ENCODE results near the gene CCR1.
A peak's percentile ranks its signal among the peaks of the same experiment; 100 is the strongest.

Gene CCR1

GRCh38 chr3:46208167-46208704, at the start of gene CCR1:
Gene CCR1, minus strand, starts transcription at chr3:46208313. Its CDS starts 4,000 bp downstream, at chr3:46204313.
- peak; percentile 43 to 62 for DNase-seq

- DNase-seq: no peak
Observed at GRCh38 chr3:46252980-46253379, 44.9 kb upstream of the CCR1 start.

- no peak for DNase-seq
Observed at GRCh38 chr3:46245146-46245545, 37.0 kb upstream of the CCR1 start.

- no peak for DNase-seq
Observed at GRCh38 chr3:46243560-46243959, 35.4 kb upstream of the CCR1 start.

GRCh38 chr3:46242120-46242519, 34.0 kb upstream of the CCR1 start, which contains the start of gene CCR3:
Gene CCR3, plus strand, starts transcription at chr3:46242460. Its CDS starts 22,699 bp downstream, at chr3:46265159.
- no peak for DNase-seq

DNA sequence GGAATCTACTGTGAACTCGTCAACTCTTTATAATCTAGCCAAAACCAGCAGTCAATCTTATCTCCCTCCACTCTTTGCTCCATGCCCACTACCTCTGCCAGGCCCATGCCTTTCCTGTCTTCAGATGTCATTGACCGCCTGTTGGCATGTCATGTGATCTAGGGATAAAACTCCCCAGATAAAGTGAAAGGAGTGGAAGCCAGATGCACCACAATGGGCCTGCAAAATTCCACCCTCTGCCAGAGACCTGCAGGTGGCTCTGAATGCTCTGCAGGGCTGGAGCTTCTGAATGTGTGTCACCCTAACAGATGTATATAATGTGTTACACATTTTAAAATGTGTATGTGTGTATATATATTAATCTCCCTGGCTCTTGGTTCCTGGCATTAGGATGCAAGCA, 31.8 kb upstream of the CCR1 start:
- no peak for DNase-seq

GRCh38 chr3:46239301-46239938, 31.3 kb upstream of the CCR1 start:
- no peak for DNase-seq

GRCh38 chr3:46238386-46238785, 30.3 kb upstream of the CCR1 start:
- no peak for DNase-seq

- no peak for DNase-seq
Observed at GRCh38 chr3:46236294-46237054, 28.4 kb upstream of the CCR1 start.

GRCh38 chr3:46235425-46235824, 27.3 kb upstream of the CCR1 start:
- DNase-seq: no peak

GRCh38 chr3:46233194-46233593, 25.1 kb upstream of the CCR1 start:
- no peak for DNase-seq

DNA sequence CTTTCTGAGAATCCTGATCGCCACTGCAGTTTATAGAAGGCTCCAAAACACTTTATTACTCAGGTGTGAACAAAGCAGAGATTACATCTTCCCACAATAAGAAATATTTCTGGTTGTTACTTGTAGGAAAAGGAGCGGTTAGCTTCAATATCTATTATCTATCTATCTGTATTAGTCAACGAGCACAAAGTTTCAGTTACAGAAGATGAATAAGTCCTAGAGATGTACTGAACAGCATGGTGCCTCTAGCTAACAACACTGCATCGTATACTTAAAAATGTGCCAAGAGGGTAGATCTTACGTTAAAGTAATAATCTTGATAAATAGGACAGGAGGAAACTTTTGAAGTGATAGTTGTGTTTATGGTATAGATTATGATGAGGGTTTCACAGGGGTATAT, 23.2 kb upstream of the CCR1 start:
- DNase-seq: no peak

- DNase-seq: no peak
Observed at GRCh38 chr3:46228260-46229242, 20.4 kb upstream of the CCR1 start.

DNA sequence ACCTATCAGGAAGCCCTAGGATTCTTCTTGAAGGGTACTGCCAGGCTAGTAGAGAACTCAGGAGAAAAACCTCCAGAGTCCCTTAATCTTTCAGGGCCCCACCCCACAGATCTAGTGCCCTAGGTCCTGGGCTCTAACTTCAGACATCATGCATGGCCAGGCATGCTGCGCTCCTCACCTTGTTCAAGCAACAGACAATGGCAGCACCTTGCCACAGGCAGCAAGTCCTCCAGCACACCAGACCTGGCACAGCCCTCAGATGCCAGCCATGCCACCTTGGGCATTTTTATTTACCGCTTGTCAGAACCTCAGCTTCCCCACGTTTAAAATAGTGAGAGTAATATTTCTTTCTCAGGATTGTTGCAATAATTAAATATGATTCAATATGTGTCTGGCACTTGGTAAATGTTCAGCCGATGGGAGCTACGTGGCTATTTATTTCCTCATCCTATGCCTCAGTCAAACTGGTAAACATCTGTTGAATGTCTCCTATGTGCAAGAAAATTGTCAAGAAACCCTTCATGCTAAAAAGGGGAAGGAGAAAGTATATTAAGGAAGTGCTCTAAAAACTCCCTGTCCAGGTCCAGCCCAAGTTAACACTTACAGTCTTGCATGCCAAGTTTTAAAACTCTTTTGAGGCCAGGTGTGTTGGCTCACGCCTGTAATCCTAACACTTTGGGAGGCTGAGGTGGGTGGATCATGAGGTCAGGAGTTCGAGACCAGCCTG, 14.5 kb upstream of the CCR1 start:
- no peak for DNase-seq

- no peak for DNase-seq
Observed at GRCh38 chr3:46221938-46222337, 13.8 kb upstream of the CCR1 start.

DNA sequence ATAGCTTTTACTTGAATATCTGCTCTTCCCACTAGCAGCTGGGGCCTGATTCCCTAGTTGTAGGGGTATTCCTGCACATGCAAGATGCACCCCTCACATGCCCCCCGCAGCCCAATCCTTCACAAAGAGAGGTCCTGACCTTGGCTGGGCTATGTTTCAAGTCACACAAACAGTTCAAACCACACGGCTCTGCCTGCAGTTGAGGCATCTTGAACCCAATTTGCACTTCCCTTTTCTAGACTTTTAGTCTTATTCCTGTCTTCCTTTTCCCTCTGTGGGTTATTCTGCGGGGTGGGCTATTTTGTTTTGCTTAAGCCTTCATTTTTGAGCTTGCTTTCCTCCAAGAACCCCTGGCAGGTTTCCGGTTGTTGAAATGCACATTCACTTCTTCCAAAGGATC, 13.3 kb upstream of the CCR1 start:
- no peak for DNase-seq

DNA sequence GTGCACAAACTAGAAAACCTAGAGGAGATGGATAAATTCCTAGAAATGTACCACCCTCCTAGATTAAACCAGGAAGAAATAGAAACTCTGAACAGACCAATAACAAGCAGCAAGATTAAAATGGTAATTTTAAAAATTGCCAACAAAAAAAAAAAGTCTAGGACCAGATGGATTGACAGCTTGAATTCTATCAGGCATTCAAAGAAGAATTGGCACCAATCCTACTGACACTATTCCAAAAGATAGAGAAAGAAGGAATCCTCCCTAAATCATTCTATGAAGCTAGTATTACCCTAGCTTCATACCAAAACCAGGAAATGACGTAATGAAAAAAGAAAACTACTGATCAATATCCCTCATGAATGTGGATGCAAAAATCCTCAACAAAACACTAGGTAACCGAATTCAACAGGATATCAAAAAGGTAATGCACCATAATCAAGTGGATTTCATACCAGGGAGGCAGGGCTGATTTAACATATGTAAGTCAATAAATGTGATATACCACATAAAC, 10.1 kb upstream of the CCR1 start:
- no peak for DNase-seq

- DNase-seq: no peak
Observed at GRCh38 chr3:46215810-46216414, 7.8 kb upstream of the CCR1 start.

DNA sequence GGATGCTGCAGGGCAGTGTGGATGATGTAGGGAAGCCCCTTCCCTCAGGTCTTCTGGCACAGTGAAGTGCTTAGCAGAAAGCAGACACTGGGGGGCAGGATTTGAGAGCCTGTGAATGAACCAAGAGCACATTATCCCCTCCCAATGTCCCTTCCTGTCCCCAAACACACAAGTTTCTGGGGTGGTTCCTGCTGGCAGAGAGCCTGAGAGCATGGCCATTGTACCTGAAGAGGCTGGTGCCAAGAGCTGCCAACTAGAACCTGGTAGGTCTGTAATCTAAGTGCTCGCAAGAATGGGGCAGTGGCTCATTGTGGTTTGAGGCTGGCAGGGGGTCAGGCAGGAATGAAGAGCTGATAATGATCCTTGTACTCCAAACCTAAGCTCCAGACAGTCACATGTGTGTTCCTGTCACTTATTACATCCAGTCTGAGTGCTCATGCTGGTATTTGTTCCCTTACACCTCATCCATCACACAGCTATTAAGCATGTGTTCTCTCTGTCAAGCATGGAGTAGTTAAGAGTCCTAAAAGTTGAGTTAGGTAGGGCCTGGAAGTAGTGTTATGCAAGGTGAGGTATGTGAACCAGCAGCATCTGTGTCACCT, 6.7 kb upstream of the CCR1 start:
- no peak for DNase-seq

- peak in 1 of 2 donors; percentile 44 for DNase-seq
Observed at GRCh38 chr3:46213201-46213600, 5.1 kb upstream of the CCR1 start.

DNA sequence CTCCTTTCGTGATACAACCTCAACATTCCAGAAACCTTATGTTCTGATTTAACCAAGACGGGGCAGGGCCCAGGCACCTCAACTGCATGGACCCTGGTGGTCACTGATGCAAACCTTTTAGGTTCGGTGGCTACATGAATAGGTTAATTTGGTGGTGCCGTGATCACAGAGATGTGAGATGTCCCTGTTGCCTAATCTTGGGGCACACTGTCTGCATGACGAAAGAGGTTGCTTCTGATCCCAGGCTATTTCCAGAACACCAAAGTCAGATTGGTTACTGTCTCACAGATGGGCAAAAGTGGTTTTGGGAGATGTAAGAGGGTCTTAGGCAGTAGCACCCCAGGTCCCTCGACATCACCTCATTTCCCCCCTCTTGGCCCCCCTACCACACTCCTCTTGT, 4.0 kb upstream of the CCR1 start:
- no peak for DNase-seq

Measured in CD4-positive, alpha-beta T cell treated with Interleukin-1 beta for 1 hour (primary cell).